DND-41 (cell line): Measurements from ENCODE around the gene STXBP6.

ENCODE experiments used
- EZH2 ChIP-seq: IDR thresholded peaks from 3 replicates; pipeline ENCODE4 v1.6.1; 2012; ENCODE audit warnings: borderline replicate concordance, low read depth, mild to moderate bottlenecking, moderate library complexity, low read length, inconsistent platforms; ENCODE audit not compliant: severe bottlenecking
- TF ChIP-seq, protein P1 (sequence below): IDR thresholded peaks from 2 replicates; pipeline ENCODE4 v1.5.1; 2012; ENCODE audit warnings: borderline replicate concordance, low read length, moderate library complexity, mild to moderate bottlenecking; ENCODE audit not compliant: poor library complexity, severe bottlenecking; ENCODE audit errors: extremely low read depth

DNA sequence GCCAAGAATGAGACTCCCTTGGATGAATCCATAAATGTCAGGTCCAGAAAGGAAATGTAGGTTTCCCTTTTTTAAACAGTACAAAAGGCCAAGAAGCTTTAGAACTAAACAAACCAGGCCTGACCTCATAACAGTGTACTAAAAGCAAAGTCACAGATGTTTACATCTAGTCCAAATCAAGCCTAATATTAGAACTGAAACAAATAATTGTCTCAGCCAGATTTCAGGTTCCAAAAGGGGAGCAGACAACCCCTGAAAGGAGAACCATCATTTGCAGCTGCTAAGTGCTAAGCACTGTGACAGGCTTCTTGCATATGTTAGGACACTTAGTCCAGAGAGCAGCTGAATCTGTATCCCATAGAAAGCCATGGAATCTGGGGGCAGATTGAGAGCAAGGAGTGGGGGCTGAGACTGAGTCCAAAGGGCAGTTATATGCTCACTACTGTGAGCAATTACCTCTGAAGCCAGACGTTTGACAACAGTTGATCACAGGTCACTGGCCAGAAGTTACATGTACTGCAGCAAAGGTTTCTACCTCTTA, 90.1 kb downstream of the STXBP6 start:
- TF ChIP-seq, protein P1, sequence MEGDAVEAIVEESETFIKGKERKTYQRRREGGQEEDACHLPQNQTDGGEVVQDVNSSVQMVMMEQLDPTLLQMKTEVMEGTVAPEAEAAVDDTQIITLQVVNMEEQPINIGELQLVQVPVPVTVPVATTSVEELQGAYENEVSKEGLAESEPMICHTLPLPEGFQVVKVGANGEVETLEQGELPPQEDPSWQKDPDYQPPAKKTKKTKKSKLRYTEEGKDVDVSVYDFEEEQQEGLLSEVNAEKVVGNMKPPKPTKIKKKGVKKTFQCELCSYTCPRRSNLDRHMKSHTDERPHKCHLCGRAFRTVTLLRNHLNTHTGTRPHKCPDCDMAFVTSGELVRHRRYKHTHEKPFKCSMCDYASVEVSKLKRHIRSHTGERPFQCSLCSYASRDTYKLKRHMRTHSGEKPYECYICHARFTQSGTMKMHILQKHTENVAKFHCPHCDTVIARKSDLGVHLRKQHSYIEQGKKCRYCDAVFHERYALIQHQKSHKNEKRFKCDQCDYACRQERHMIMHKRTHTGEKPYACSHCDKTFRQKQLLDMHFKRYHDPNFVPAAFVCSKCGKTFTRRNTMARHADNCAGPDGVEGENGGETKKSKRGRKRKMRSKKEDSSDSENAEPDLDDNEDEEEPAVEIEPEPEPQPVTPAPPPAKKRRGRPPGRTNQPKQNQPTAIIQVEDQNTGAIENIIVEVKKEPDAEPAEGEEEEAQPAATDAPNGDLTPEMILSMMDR = no peak
- no peak for TF ChIP-seq EZH2
